Measurements from ENCODE around the gene ZFP92.
A peak's percentile ranks its signal among the peaks of the same experiment; 100 is the strongest.

Gene ZFP92

DNA sequence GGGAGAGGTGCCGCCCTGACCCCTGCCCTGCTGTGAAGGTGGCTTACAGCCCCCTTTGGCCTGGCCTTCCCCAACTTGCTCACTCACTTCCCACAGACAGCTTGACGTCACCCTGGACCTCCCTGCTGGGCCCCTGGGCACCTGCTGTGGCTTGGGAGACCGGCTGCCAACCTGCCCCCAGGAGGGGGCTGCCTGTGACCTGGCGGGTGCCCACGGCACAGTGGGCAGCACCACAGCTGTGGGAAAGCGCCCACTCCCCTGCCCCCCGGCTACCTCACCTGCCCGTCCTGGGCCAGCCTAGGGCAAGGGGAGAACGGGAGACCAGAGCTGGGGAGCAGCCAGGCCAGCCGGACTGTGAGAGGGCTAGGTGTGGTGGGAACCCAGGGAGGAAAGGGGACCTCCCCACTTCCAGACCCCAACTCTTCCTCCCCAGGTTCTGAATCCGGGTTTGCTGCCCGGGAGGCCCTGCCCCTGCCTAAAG is 2.4 kb upstream of the ZFP92 start:
- DNase-seq (ENCODE audit: low read depth, low spot score): no peak

DNA sequence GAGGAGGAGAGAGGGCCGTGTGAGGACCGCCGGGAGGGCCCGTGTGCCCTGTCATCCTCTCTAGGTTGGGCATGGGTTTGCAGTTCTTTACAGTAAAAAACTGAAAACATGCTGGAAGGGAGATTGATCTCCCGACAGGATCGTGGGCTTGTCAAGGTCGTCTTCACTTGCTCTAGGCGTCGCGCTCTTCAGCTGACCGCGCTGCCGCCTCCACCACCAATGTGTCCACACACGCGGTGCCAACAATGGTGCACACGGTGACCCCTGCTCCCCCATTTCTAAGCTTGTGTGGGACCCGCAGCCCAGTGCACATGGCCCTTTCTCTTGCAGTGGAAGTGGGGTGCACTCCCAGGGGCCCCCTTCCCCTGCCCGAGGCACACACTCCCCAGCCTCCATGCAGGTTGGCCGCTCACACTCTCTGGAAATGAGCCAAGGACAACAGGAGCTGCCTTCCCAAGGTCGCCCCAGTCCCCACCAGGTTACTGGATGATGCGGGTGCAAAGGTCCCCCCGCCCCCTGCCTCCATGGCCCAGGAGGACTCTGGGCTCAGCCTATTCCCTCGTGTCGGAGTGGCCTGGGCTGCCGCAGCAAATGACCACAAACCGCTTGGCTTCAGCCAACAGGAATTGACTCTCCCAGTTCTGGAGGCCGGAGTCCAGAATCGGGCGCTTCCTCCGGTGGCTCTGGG is 1.7 kb upstream of the ZFP92 start:
- no peak for DNase-seq (ENCODE audit: low read depth, low spot score)

DNA sequence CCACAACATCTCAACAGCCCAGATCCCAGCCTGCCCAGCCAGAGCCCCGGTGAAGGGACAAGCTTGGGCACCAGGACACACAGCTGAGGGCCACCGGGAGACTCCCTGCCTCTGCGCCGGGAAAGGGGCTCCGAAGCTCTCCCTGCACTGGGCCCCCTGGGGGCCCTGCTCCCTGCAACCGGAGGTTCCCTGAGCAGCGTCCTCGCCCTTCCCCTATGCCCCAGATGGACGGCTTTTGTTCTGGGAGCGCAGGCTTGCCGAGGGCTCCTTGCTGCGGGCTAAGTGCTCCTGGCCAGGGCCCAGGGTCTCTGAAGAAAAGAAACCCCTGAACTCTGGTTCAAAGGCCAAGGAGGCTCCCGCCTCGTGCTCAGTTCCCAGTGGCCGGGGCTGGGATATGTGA is 899 bp upstream of the ZFP92 start:
- no peak for DNase-seq (ENCODE audit: low read depth, low spot score)

DNA sequence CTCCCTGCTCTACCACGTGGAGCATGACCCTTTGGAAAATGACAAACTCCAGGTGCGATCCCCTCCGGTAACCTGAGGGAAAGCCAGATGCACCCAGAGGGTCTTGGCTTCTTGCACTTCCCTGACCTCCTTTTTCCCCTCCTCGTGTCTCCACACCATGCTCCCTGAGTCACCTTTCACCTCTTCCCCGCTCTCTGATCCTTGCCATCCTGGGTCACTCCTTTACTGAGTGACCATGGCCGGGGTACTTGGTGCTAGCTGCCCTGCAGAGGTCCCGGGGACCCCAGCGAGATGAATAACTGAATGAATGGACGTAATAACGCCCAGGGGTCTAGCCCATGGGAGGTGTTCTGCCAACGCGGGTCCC is 401 bp upstream of the ZFP92 start:
- no peak for DNase-seq (ENCODE audit: low read depth, low spot score)

DNA sequence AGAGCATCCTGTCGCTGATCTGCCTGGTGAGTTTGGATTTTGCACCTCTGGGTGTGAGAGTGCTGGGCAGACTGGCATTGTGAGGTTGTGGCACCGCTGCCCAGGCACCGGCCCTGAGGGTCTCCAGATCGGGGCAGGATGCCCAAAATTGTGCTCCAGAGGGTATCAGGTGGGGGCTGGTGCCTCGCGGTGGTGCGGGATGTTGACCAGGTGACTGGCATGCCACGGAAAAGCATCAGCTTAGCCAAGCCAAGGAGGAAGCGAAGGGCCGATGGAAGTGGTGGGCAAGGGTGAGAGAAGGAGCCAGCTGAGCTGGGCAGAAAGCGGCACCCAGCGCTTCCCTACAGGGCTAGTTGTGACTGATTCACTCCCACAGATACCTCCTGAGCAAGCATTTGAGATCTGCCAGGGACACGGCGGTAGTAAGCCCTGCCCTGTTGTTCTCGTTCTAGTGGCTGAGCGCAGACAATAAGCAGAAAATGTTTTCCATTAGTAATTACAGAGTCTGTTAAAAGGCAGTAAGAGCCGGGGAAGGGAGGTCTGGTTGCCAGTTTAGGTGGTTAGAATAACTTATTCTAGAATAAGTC is 809 bp downstream of the ZFP92 start:
- no peak for DNase-seq (ENCODE audit: low read depth, low spot score)

DNA sequence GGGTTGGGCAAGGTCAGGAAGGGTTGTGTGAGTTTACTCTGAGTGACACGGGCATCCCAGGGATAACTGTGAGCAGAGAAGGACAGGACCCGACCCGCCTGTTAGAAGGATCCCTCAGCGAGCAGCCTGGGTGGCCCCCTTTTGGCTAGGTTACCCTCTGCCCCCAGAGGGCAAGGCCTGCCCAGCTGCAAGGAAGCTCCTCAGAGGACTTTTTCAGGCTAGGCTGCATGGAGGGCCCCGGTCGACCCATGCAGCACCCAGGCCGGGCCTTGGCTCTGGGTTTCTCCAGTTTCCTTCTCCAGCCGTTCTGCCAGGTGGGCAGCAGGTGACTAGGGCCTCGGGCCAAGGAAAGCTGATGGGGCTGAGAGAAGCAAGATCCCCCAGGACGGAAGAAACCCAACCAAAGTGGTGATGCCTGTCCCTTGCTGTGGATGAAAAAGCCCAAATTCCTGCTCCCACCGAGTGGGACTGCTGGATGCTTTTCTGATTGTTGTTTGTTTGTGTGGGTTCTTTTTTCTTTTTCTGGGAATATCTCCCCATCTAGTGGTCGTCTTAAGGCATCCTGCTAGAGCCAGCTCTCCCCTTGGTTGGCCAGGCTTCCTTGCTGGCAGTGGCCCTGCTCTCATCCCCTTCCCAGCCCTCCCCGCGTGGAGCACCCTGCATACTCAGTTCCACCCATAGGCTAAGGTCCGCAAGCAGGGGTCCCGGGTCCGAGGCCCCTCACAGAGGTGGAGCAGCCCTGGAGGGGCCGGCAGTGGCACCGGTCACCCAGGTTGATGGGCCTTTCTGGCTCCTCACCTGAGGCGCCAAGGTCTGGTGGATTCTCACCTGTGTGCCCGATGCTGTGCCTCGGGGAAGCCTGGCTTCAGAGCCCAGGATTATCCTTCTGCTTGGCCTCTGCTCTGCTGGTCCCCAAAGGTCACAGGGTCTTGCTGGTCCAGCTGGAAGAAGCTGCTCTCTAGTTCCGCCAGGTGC is 1.8 kb downstream of the ZFP92 start:
- DNase-seq (ENCODE audit: low read depth, low spot score): no peak

DNA sequence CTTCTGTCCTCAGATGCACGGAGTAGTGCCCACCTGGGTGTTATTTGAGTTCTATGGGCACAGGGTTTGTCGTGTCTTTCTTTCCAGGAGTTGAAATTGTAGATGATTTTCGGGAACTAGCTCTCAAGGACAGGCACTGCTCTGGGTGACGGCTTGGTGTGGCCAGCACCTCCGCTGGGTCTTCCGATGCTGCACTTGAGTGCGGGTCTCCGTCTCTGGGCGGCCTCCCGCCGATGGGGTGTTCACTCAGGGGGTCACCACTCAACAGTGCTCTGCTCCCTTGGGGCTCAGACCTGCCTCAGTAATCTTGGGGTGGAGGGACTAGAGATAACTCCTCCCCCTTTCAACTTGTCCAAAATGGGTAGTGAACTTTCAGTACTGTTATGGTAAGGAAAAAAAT is 2.5 kb downstream of the ZFP92 start:
- no peak for DNase-seq (ENCODE audit: low read depth, low spot score)

DNA sequence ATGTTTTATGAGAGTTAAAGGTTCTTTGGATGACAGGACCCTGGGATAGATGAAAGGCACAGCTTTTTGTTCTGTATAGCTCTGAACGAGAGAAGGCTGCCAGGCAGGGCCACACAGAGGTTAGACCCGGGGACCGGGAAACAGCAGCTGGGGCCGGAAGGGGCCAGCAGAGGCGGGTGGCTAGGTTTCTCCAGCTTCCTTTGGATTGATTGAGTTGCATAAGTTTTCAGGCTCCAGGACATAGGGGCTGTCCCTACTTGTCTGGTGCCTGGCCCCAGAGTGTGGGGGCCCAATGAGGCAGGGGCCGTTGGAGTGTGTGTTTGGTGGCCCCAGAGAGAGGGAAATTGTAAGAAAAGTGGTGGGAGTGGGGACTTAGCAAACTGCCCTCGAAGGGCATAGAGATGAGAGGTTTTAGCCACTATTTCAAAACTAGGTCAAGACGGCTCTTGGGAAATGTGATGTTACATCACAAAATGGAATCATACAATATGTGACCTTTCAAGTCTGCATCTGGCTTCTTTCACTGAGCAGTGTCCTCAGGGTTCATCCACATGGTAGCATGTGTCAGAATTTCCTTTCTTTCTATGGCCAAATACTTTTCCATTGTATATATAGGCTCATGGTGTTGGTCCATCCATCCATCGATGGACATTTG is 3.7 kb downstream of the ZFP92 start:
- no peak for DNase-seq (ENCODE audit: low read depth, low spot score)

DNA sequence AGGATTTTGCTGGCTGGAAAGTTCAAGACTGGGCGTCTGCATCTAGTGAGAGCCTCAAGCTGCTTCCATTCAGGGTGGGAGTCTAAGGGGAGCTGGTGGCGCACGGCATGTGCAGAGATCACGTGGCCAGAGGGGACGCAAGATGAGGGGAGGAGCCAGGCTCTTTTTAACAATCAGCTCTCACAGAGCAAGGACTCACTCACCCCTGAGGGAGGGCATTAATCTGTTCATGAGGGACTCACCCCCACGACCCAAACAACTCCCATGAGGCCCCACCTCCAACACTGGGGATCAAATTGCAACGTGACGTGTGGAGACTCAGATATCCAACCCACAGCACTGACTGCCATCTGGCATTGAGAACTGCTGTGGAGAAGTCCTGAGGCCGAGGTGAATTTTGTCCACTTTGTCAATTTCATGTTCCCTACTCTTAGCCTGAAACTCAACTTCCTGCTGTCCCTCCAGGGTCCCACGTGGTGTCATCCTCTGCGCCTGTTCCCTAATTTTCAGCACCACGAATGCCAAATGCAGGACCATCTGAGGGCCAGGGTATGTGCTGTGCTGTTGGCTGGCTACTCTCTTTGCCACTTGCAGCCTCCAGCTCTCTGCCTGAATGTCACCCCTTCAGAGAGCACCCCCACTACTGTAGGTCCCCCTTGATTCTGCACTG is 5.6 kb downstream of the ZFP92 start:
- DNase-seq (ENCODE audit: low read depth, low spot score): no peak

DNA sequence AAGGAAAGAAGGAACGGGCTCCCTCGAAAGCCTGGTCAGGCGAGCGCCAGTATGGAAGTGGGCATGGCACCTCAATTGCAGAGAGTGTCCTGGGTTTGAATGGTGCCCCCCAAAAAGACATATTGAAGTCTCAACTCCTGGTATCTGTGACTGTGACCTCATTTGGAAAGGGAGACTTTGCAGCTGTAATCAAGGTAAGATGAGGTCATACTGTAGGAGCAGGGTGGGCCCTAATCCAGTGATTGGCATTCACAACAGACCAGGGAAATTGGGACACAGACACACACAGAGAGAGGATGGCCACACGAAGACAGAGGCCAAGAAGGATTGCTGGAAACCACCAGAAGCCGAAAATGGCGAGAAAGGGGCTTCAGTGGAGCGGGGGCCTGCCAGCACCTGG is 6.4 kb downstream of the ZFP92 start:
- no peak for DNase-seq (ENCODE audit: low read depth, low spot score)

DNA sequence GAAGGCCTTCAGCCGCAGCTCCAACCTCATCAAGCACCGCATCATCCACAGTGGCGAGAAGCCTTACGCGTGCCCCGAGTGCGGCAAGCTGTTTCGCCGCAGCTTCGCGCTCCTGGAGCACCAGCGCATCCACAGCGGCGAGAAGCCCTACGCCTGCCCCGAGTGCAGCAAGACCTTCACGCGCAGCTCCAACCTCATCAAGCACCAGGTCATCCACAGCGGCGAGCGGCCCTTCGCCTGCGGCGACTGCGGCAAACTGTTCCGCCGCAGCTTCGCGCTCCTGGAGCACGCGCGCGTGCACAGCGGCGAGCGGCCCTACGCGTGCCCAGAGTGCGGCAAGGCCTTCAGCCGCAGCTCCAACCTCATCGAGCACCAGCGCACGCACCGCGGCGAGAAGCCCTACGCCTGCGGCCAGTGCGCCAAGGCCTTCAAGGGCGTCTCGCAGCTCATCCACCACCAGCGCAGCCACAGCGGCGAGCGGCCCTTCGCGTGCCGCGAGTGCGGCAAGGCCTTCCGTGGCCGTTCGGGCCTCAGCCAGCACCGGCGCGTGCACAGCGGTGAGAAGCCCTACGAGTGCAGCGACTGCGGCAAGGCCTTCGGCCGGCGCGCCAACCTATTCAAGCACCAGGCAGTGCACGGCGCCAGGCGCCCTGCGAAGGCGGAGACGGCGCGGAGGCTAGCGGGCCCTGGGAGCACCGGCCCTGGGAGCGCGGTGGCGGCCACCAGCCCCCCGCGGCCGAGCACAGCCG is 9.8 kb downstream of the ZFP92 start:
- DNase-seq (ENCODE audit: low read depth, low spot score): no peak

DNA sequence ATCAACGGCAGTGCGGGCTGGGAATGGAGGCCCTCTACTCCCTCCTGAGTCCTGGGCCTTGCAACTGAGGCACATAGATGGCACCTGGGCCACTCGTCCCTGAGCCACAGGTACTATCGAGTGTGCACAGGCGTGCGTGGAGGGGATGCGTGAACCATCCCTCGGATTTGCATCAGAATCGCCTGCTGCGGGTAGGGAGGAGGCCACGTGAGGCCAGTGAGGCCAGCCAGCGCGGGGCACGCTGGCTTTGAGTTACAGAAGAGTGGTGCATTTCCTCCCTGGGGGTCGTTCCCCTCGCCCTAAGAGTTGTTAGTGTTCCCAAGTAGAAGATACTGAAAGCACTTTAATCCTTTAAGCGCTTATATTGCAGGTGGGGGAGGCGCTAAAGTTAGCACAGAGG is 10.6 kb downstream of the ZFP92 start:
- no peak for DNase-seq (ENCODE audit: low read depth, low spot score)

DNA sequence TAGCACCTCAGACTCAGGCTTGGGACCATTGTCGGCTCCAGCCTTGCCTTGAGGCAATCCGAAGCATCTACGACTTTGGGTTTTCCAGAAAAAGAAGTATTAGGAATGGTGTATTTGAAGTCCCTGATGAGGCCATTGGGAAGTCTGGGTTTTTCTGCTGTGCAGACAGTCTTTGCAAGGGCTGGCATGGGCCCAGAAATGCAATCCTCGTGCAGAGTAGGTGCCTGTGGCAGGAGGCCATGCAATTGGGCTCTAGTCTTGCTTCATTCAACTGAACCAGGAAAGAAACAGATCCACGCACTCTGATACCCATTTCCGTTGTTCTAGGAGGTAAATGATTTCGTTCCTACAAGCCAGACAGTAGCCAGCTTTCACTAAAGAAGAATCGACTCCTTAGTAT is 12.4 kb downstream of the ZFP92 start:
- no peak for DNase-seq (ENCODE audit: low read depth, low spot score)

DNA sequence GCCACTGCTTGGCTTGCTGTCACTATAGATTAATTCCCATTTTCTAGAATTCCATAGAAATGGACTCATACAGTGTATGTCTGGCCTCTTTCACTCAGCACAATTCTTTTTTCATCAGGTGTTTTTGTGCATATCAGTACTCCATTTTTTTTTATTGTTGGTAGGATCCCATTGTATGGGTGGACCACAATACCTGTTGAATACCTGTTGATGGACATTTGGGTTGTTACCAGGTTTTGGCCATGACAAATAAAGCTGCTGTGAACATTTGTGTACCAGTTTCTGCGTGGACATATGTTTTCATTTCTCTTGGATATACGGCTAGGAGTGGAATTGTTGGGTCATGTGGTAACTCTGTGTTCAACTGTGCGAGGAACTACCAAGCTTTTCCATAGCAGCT is 14.9 kb downstream of the ZFP92 start:
- no peak for DNase-seq (ENCODE audit: low read depth, low spot score)

DNA sequence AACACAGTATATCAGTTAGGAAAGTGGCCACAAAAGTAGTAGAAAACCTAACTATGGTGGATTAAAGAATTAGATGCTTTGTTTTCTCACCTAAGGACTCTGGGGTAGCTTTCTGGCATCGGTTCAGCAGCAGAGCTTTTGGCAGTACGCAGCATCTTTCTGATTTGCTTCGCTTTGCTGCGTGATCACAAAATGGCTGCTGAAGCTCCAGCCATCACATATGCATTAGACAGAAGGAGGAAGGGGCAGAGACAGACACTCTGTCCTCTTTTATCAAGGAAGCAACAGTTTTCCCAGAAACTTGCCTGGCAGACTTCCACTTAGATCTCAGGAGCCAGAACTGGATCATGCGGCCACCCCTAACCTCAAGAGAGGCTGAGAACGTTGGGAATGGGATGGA is 19.5 kb downstream of the ZFP92 start:
- no peak for DNase-seq (ENCODE audit: low read depth, low spot score)

DNA sequence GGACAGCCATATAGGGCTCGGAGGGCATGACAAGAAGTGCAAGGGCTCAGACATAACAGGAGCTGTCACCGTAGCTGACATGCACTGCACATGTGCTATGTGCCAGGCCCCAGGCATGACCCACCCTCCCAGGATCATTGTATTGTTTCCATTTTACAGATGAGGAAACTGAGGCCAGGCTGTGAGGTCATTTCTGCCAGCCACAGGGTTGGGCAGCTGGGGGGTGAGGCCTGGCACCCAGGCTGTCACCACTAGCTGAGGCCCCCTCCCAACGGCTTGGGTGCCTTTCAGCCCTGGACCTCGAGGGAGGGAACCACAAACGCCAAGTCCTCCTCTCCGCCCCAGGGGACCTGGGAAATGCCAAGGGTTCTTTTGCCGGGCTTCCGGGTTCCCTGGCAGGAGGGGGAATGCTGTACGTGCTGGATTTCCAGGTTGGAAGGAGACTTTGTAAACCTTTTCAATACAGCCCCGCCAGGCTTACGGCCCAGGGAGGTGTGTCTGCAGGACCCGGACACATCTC is 21.9 kb downstream of the ZFP92 start:
- no peak for DNase-seq (ENCODE audit: low read depth, low spot score)

DNA sequence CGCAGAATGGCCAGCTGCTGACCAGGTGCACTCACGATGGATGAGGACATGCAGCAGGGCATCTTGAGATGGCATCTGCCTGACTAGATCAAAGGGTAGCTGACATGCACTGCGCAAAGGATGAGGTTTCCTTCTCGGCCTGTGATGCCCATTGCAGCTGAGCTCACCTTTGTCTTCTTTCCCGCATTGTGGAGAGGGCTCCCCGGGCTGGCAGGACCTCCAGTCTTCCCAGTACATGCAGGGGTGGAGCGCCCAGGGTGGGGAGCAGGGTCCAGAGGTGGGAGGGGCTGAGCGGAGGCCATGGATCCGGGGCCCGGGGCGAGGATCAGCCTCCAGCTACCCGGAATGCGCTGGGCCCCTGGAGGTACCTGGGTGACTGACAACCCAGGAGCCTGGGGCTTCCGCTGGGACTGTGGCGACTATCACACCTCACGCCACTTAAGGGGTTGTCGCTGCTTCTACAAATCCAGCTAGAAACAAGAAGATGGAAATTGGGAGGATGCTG is 22.6 kb downstream of the ZFP92 start:
- DNase-seq (ENCODE audit: low read depth, low spot score): no peak

DNA sequence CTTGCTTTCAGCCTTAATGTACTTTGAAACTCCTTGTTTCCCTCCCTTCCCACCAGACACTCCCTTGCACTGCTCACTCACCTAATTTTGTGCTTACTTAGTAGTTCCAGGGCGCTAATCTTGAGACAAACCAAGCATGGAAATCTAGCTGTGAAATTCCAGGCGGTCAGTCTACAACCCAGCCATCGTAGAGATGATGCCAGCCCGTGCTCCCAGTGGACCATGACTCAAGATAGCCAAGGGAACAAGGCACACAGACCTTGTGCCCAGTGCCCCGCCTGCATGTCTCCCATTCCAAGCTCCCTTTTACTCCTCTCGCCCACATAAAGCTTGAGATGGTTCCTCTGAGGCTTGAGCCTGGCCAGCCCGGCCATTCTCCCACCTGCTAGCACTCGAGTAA is 23.5 kb downstream of the ZFP92 start:
- no peak for DNase-seq (ENCODE audit: low read depth, low spot score)

DNA sequence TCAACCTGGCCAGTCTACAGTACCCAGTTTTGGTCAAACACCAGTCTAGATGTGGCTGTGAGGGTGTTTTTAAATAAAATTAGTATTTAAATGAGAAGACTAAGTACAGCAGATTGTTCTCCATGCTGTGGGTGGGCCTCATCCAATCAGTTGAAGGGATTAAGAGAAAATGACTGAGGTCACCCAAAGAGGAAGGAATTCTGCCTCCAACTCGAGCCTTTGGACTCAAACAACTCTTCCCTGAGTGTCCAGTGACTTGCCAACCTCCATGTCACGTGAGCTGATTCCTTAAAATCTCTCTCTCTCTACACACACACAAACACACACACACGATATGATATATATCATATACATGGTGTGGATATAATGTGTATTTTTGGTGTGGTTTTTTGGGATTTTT is 24.6 kb downstream of the ZFP92 start:
- no peak for DNase-seq (ENCODE audit: low read depth, low spot score)

DNA sequence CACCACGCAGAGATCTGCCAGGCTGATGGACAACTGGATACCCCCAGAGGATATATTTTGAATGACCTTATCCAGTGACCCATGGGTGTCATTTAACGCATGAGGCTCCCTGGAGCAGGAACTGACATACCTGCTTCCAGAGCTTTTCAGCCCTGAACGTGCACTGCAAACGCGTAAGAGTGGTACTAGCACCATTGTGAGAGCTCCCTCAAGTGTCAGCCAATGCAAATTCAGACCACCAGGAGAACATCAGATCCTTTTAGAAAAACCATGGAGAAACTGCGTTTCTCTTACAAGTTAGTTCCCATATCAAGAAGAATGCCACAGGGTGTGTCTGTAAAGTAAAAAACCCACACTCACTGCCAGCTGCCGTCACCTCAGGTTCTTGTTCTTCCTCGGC is 27.3 kb downstream of the ZFP92 start:
- DNase-seq (ENCODE audit: low read depth, low spot score): peak; percentile 6

All from smooth muscle cell of the brain vasculature (primary cell).